Measurements from ENCODE around the gene SORL1.
A peak's percentile ranks its signal among the peaks of the same experiment; 100 is the strongest.
"Not testable (repeated sequence)": the region's sequence is repeated elsewhere in the genome, so short reads cannot be mapped to it uniquely, and the experiment has no call there.

Gene SORL1

DNA sequence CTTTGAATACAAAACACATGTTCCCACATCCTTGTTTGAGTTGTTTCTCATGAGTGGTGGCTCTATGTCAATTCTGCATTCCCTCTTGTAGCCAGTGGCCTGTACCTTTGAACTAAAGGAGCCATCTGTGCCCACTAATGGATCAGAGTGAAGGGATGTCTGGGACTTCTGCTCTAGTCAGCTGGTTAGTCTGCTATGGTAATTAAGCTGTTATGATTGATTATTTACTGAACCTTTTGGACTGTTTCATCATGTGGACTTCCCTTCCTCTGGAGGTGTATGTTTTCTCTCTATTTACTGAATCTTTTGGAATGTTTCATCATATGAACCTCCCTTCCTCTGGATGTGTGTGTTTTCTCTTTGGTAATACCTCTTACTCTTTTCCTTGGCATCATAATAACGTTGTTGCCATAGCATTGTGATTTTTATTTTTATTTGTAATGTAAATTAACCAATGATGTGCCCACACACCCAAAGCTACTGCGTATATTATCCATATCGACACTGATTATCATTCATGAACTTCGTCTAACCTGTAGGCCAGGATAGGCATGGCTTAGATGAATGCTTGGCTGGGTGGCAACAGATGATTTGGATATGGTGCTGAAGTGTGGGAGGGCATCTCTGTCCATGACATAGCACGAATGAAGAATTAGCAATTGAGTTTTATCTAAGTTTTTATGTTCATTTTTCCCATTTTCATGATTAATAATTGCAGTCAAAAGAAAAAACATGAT, 113.0 kb downstream of the SORL1 start:
- TF ChIP-seq, protein P1, sequence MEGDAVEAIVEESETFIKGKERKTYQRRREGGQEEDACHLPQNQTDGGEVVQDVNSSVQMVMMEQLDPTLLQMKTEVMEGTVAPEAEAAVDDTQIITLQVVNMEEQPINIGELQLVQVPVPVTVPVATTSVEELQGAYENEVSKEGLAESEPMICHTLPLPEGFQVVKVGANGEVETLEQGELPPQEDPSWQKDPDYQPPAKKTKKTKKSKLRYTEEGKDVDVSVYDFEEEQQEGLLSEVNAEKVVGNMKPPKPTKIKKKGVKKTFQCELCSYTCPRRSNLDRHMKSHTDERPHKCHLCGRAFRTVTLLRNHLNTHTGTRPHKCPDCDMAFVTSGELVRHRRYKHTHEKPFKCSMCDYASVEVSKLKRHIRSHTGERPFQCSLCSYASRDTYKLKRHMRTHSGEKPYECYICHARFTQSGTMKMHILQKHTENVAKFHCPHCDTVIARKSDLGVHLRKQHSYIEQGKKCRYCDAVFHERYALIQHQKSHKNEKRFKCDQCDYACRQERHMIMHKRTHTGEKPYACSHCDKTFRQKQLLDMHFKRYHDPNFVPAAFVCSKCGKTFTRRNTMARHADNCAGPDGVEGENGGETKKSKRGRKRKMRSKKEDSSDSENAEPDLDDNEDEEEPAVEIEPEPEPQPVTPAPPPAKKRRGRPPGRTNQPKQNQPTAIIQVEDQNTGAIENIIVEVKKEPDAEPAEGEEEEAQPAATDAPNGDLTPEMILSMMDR (IDR thresholded peaks at IDR 0.05; ENCODE audit: borderline replicate concordance, control extremely low read depth, extremely low read depth, insufficient read depth, missing control alignments) = no peak
- in situ Hi-C loops (cut with MboI; ENCODE audit: low sequenced_read_pairs, unreplicated experiment) = no loop called here
- no peak for DNase-seq (ENCODE audit: low spot score)

DNA sequence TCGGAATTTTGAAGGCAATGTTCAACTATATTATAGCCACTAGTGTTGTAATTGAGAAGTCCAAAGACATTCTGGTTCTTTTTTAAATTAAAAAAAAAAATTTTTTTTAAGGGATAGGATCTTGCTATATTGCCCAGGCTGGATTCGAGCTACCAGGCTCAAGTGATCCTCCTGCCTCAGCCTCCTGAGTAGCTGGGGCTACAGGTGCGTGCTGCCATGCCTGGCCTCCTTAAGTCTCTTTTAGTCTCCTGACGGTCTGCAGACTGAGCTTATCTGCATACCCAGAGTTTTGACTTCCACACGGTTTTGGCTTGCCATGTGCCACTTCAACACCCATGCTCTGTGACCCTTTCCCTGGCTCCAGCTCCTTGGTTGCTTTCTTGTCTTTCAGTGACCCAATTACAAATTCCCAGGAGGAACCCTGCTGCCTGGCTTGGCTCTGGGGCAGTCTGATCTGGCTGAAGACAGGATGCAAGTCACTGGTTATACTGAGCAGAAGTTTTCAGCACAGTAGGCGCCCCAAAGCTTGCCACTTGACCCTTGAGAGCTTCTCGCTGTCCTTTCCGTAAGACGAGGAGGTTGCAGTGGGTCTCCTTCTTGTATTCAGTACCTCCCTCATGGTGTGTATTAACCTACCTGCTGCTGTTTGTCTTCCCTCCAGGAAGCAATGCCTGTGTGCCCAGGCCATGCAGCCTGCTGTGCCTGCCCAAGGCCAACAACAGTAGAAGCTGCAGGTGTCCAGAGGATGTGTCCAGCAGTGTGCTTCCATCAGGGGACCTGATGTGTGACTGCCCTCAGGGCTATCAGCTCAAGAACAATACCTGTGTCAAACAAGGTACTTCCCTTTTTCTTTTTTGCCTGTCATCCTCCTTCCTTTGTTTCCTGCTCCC, 114.4 kb downstream of the SORL1 start:
- DNase-seq (ENCODE audit: low spot score) = no peak
- in situ Hi-C loops (cut with MboI; ENCODE audit: low sequenced_read_pairs, unreplicated experiment) = no loop called here
- TF ChIP-seq, protein P1 (IDR thresholded peaks at IDR 0.05; ENCODE audit: borderline replicate concordance, control extremely low read depth, extremely low read depth, insufficient read depth, missing control alignments) = no peak

DNA sequence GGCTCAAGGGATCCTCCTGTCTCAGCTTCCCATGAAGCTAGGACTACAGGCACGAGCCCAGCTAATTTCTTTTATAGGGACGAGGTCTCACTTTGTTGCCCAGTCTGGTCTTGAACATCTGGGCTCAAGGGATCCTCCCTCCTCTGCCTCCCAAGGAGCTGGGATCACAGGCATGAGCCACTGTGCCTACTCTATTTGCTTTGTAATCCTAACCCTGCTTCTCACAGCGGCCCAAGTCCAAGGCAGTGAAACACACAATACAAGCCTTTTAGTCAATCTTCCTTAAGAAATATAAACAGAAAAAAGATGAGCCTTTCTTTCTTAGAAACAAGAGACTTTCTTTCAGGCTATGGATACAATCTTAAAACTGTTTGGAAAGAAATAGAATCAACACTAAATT, 115.9 kb downstream of the SORL1 start:
- no peak for DNase-seq (ENCODE audit: low spot score)
- in situ Hi-C loops (cut with MboI; ENCODE audit: low sequenced_read_pairs, unreplicated experiment) = no loop called here
- TF ChIP-seq, protein P1 (IDR thresholded peaks at IDR 0.05; ENCODE audit: borderline replicate concordance, control extremely low read depth, extremely low read depth, insufficient read depth, missing control alignments) = no peak

DNA sequence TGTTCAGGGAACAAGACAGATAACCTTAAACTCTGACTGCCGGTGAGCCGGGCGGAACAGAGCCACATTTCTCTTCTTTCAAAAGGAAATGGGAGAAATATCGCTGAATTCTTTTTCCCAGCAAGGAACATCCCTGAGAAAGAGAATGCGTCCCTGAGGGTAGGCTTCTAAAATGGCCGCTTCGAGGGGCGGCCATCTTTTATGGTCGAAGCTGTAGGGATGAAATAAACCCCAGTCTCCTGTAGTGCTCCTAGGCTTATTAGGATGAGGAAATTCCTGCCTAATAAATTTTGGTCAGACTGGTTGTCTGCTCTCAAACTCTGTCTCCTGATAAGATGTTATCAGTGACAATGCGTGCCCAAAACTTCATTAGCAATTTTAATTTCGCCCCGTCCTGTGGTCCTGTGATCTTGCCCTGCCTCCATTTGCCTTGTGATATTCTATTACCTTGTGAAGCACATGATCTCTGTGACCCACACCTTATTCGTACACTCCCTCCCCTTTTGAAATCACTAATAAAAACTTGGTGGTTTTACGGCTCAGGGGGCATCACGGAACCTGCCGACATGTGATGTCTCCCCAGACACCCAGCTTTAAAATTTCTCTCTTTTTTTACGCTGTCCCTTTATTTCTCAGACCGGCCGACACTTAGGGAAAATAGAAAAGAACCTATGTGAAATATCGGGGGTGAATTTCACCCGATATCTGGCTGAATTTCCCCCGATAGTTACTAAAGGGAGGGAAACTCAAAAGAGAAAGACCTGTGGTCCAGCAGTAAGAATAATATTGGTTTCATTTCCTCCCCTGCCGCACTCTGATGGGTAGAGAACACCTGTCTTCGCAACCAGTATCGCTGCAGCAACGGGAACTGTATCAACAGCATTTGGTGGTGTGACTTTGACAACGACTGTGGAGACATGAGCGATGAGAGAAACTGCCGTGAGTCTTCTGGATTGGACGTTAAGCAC, 117.5 kb downstream of the SORL1 start:
- in situ Hi-C loops (cut with MboI; ENCODE audit: low sequenced_read_pairs, unreplicated experiment) = not testable (repeated sequence)
- DNase-seq (ENCODE audit: low spot score) = peak; percentile 59

DNA sequence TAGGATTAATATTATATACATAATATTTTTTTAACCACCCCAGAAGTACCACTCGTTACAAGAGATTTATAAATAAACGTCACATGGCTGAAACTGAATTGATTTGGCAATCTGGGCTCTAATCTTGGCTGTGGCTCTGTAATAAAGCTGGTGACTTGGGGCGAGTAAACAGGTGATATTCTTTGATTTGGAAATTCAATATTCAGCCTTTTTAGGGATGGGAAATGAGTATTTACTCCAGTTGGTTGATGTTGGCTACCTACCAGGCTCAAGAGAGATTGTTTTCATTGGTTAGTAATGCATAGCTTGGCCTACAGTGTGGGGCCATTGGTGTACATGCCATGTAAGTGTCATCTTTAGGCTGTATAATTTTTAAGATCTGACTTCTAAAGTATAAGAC, 118.3 kb downstream of the SORL1 start:
- DNase-seq (ENCODE audit: low spot score) = no peak
- TF ChIP-seq, protein P1 (IDR thresholded peaks at IDR 0.05; ENCODE audit: borderline replicate concordance, control extremely low read depth, extremely low read depth, insufficient read depth, missing control alignments) = no peak
- in situ Hi-C loops (cut with MboI; ENCODE audit: low sequenced_read_pairs, unreplicated experiment) = no loop called here

DNA sequence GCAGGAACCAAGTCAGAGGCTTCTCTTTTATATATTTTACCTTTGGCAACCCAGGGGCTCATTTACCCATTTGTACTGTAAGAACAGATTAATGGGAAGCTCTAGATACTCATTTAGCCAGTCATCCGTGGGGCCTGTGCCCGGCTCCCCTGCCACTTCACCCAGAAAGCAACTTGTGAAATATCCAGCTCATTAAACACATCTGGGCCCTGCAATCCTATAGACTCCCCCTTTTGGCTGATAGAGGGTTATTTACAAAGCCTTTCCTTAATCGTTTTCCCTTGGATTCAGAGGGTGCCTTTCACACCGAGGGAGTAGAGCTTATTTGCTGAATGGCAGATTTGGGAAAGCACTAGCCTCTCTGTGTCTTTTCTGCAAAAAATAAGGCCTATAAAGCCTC, 119.4 kb downstream of the SORL1 start:
- TF ChIP-seq, protein P1 (IDR thresholded peaks at IDR 0.05; ENCODE audit: borderline replicate concordance, control extremely low read depth, extremely low read depth, insufficient read depth, missing control alignments) = no peak
- in situ Hi-C loops (cut with MboI; ENCODE audit: low sequenced_read_pairs, unreplicated experiment) = no loop called here

More for the DNA sequence above, 119.4 kb downstream of the SORL1 start:
- no peak for DNase-seq (ENCODE audit: low spot score)
